SK-MEL-5 (cell line): Measurements from ENCODE around the gene SHISAL2A. TPM values are rescaled to one million over a fixed set of nuclear protein-coding genes. Genes with fewer than 3 reads are reported as not detected.

ENCODE experiments used
- DNase-seq: peaks from one replicate; pipeline ENCODE4 v3.0.0-alpha.2; 2016; ENCODE audit warnings: low read depth, low spot score
- in situ Hi-C: cut with HindIII; loops from 2 replicates; pipeline ENCODE4 v1.10.0; 2016; ENCODE audit warnings: low sequenced_read_pairs, high pct_unique_total_duplicates, low pct_unique_long_range_greater_than_20kb
- polyA plus RNA-seq, 2 experiments: library from polyadenylated mRNA; depleted of rRNA; stranded (reverse); fragments of >200 nt; gene quantifications; 2 replicates each; pipeline ENCODE4 v1.2.3, GENCODE V29; 2015
- total RNA-seq: library from RNA; depleted of rRNA; stranded (reverse); fragments of >200 nt; shearing (Covaris generic); gene quantifications from 2 replicates; pipeline ENCODE4 v1.2.3, GENCODE V29; 2014; rRNA removed

The SHISAL2A gene
- total RNA-seq, result not detected in 2 replicates
- polyA plus RNA-seq (2015; cell fraction: cytosol; rRNA removed), result 0.12 TPM in 1 of 2 replicates, not detected in the other
- not detected in 2 replicates for polyA plus RNA-seq (2015; cell fraction: nucleus; rRNA removed)

DNA sequence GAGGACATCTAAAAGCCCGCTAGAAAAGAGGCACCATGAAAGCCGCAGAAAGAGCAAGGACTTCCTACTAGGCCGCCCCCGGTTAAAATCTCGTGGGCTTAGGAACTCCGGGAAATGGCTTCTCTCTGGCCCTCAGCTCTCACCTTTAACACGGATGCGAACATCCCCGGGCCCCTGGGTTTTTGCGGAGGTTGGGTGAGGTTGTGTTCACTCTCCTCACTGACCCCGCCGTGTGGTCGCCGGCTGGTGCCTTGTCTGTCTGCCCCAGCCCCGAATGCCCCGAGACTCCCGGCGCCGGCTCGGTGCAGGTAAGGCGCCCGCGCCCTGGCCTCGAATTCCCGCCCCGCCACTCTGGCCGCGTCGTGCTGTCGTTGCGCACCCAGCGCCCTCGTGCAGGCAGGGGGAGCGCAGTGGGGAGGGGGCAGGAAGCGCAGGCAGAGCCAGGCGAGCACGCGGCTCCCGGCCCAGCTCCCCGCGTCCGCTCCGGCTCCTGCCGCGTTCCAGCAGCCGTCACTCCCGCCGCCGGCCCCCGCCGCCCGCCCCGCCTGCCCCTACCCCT is at the start of gene SHISAL2A:
TSS of gene SHISAL2A (plus strand) at position 437 of the 559 bp plus-strand sequence. CDS start 326 bp downstream, outside the sequence.
- in situ Hi-C loops, result no loop called here
- no peak for DNase-seq

DNA sequence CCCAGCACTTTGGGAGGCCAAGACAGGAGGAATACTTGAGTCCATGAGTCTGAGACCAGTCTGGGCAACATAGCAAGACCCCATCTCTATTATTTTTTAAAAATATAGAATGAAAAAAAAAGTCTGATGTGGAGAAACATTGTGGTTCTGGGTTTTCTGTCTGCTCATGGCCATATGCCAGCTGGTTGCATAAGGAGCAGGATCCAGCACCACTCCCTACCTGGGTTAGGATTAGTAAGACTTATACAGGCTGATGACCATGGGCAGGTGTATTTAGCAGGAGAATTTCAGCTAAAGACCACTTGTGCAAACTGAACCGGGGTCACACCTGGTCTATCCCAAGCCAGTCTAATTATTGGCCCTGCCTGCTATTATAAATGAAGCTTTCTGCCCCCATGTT is 47.5 kb upstream of the SHISAL2A start:
- no peak for DNase-seq
- in situ Hi-C loops, result no loop called here

GRCh38 chr1:52588027-52588426 is 44.9 kb upstream of the SHISAL2A start:
- in situ Hi-C loops, result no loop called here
- DNase-seq, result no peak

GRCh38 chr1:52588535-52588934 is 44.4 kb upstream of the SHISAL2A start:
- in situ Hi-C loops, result no loop called here
- no peak for DNase-seq

- in situ Hi-C loops, result no loop called here
- DNase-seq, result no peak
These were observed 42.7 kb upstream of the SHISAL2A start for GRCh38 chr1:52590266-52590665.

DNA sequence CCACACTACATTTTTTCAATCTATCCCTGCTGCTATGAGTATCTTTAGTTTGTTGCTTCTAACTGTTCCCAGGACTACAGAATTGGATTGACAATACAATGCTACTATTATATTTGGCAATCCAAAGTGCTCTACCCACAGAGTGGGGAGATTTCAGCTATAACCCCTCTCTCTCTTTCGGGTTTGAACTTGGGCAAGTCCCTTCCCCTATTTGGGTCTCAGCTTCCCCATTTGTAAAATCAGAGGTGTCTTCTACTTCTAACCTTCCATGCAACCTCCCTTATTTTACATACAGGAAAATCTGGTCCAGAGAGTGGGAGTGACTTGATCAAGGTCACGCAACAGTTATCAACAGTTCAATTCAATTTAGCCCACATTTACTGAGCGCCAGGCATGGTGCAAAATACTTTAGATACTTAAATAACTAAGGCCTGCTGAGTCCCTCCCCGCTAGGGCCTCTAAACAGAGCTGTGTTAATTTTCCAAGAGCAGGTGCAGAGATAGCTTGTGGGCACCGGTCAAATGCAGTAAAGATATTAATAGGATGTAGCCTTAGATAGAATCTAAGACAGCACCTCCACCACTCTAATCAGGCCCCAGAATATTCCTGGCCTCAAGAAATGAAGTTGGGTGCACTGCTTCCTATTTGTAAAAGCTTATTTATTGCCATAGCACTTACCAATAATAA is 40.2 kb upstream of the SHISAL2A start:
- DNase-seq, result no peak
- in situ Hi-C loops, result no loop called here

GRCh38 chr1:52593495-52593894 is 39.5 kb upstream of the SHISAL2A start:
- in situ Hi-C loops, result no loop called here
- DNase-seq, result no peak

DNA sequence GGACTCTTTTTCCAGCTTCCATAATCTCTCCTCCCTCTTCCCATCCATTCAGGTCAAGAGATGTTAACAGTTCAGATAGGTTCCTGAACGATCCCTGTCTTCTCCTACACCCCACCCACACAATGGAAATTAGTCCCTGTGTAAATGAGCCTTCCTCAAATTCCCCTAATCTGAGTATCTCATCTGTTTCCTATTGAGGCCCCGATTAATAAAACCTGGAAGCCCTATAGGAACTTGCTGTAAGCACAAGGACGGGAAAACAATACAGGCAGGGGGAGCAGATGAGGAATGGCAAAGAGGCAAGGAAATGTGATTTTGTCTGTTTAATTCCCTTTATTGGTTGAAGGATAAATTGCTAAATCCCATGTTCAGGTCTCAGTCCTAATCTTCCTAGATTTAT is 37.9 kb upstream of the SHISAL2A start:
- in situ Hi-C loops, result no loop called here
- no peak for DNase-seq

DNA sequence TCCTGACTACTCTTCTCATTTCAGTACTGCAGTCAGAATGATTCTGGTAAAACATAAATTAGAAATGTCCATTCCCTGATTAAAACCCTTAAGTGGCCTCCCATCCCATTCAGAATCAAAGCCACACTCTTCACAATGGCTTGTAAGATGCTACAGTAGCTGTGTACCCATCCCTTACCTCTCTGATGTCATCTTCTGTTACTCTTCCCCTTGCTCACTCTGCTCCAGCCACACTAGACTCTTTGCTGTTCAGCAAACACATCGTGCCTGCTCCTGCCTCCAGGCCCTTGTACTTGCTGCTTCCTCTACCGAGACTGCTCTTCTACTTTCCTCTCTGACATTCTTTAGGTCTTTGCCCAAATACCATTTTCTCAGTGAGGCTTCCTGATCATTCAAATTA is 35.1 kb upstream of the SHISAL2A start:
- no peak for DNase-seq
- in situ Hi-C loops, result no loop called here

GRCh38 chr1:52598729-52599128 is 34.2 kb upstream of the SHISAL2A start:
- in situ Hi-C loops, result no loop called here
- DNase-seq, result no peak

- no peak for DNase-seq
- in situ Hi-C loops, result no loop called here
These were observed 33.7 kb upstream of the SHISAL2A start for GRCh38 chr1:52599236-52599635.

GRCh38 chr1:52600533-52601179 is 32.3 kb upstream of the SHISAL2A start:
- in situ Hi-C loops, result no loop called here
- no peak for DNase-seq

GRCh38 chr1:52601519-52601918 is 31.4 kb upstream of the SHISAL2A start:
- in situ Hi-C loops, result no loop called here
- DNase-seq, result no peak

DNA sequence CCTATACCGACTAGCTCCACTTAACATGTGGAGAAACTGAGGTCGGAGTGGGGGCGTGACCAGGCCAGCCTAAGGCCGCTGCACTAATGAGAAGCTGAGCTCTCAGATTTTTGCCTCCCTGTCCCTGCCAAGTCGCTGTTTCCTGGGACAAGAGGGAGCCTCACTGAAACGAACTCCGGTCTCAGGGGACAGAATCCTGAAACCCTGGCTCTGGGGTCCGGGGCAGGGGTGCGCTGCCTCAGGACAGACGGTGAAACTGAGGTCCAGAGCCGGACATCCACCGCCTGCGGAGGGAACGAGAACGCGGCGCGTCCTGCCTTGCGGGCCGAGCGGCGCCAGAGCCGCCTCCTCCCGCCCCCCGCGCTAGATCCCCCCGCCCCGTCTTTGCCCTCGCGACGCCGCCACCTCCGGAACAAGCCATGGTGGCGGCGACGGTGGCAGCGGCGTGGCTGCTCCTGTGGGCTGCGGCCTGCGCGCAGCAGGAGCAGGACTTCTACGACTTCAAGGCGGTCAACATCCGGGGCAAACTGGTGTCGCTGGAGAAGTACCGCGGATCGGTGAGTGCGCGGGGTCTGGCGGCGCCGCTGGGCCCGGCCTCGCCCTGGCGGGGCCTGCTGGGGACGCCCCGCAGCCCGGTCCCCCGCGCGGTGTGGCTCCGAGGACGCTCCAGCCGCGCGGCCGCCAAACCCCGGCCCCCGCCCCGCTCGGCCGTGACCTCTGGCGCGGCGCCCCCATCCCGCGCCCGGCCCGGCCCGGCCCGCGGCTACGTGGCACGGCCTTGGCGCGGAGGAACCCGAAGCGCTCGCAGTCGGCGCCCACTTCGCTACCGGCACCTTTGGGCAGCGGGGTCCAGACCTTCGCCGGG is 30.7 kb upstream of the SHISAL2A start, which contains the start of gene GPX7:
TSS of gene GPX7 (plus strand) at position 381 of the 865 bp plus-strand sequence. CDS start at position 420, 39 bp downstream.
- in situ Hi-C loops, result no loop called here
- DNase-seq, result no peak

DNA sequence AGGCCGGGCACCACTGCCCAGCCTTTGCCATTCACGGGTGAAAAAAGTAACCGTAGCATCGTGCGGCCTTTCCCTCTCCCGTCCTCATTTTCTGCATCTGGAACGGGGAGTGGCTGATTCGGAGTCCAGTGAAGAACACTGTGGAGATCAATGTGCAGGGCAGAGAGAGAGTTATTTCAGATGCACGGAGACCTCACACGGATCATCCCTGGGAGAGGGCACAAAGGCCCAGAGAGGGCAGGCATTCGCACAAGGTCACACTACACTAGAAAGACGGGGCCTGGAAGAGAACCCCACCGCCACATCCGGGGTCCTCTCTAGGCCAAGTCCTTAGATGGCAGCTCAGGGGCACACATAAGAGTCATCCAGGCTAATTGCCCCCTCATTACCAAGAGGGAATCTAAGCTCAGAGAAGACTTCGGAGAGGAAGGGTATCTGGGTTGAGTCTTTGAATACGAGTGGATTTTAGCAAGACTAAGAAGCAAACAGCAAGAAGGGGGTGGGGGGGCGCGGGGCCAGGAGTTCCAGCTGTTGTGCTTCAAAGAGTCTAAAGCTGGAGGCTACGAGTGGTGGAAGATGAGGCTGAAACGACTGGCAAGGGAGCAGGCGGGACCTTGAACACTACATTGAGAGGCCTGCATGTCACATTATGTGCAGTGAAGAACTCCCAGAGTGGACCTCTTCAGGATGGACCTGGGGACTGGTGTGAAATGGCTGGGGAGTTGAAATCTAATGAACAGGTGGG is 29.9 kb upstream of the SHISAL2A start:
- DNase-seq, result no peak
- in situ Hi-C loops, result no loop called here

DNA sequence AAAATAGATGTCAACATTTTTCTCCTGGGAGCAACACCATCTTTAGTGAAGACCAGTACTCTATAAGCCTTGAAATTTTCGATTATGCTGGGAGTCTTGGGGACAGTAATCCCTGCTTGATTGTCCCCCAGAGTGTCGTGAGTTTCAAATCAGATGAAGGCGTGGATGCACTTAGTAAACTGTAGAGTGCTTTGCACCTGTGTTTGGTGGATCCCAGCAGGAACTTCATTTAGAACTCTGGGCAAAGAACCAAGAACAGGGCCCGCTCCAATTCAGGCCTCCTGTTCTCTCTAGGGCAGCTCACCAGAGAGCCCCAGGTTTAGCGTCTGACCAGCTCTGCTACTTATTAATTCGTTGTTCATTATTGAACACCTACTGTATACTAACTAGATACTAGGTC is 29.3 kb upstream of the SHISAL2A start:
- DNase-seq, result no peak
- in situ Hi-C loops, result no loop called here

- in situ Hi-C loops, result no loop called here
- DNase-seq, result peak; percentile 7
These were observed 28.8 kb upstream of the SHISAL2A start for GRCh38 chr1:52604063-52604770.
